Stromal cell of bone marrow (primary cell): ENCODE measurements around the gene NIPSNAP3A.

Experiments used
- DNase-seq: peaks from one replicate; pipeline ENCODE4 v3.0.0-alpha.2; 2012; ENCODE audit warnings: low read depth

NIPSNAP3A gene

GRCh38 chr9:104808035-104808614, 60.6 kb downstream of the NIPSNAP3A start:
- no peak for DNase-seq
